Adrenal gland (tissue), 12 donors: Measurements from ENCODE around the gene SLC25A31. TPM values are rescaled to one million over a fixed set of nuclear protein-coding genes. Genes with fewer than 3 reads are reported as not detected.

Source experiments
- DNase-seq, 7 donors: peaks; one replicate each; pipeline ENCODE4 v3.0.0-alpha.2; 2019 to 2020
- H3K27ac ChIP-seq, 5 donors: fragments of 200-600 bp; sonication (generic) in 4 of 5; 1 replicate in 3 of 5; 2 replicates in 2 of 5; pipeline versions ENCODE4 v1.5.1 to v1.8.0; 2016 to 2020; ENCODE audit warnings: mild to moderate bottlenecking in 1 of 5
- H3K27me3 ChIP-seq: fragments of 200-600 bp; 2 replicates; pipeline ENCODE4 v1.8.0; 2021
- H3K36me3 ChIP-seq, 2 donors: fragments of 200-600 bp; replicated peaks in 1 of 2; 1 replicate in 1 of 2; 2 replicates in 1 of 2; pipeline versions ENCODE4 v1.5.1 to v1.8.0; 2018 to 2022
- H3K4me1 ChIP-seq, 2 donors: fragments of 200-600 bp; replicated peaks in 1 of 2; 1 replicate in 1 of 2; 2 replicates in 1 of 2; pipeline versions ENCODE4 v1.5.1 to v1.8.0; 2018 to 2021
- H3K4me3 ChIP-seq, 4 donors: fragments of 200-600 bp; sonication (generic) in 3 of 4; one replicate each; pipeline ENCODE4 v1.5.1; 2016 to 2018
- H3K9me3 ChIP-seq, 3 donors: fragments of 200-600 bp; sonication (generic) in 1 of 3; replicated peaks in 1 of 3; 1 replicate in 2 of 3; 2 replicates in 1 of 3; pipeline versions ENCODE4 v1.5.1 to v1.8.0; 2016 to 2021
- CTCF ChIP-seq, 6 experiments: fragments of 450-650 bp in 4 of 6; fragments of 200-600 bp in 2 of 6; sonication (generic) in 1 of 6; IDR thresholded peaks; 1 replicate in 5 of 6; 2 replicates in 1 of 6; pipeline versions ENCODE4 v1.5.1 to v1.8.0; 2016 to 2021; ENCODE audit warnings: antibody characterized with exemption in 6 of 6, mild to moderate bottlenecking in 2 of 6, moderate library complexity in 1 of 6
- POLR2A ChIP-seq, 2 donors: fragments of 450-650 bp; IDR thresholded peaks; one replicate each; pipeline ENCODE4 v1.6.1; 2017; ENCODE audit warnings: antibody characterized with exemption in 2 of 2, mild to moderate bottlenecking in 2 of 2, moderate library complexity in 1 of 2
- WGBS, 4 donors: extraction: QIAGEN DNeasy Blood & Tissue Kit in 2 of 4; methylation state at CpG; one replicate each; pipeline versions ENCODE4 v1.1.5 to v1.1.7; 2013 to 2017; 5-methylcytosine and 5-hydroxymethylcytosine counted together
- intact Hi-C, 2 donors: fragments of 100-400 bp; cut with DNase I; formaldehyde crosslinking; loops; one replicate each; pipeline versions ENCODE4 v1.14.1 to v1.15.0; 2022 to 2023
- polyA plus RNA-seq, 3 donors: library from polyadenylated mRNA; stranded (reverse); fragments of 200-250 nt in 2 of 3; fragments of 350-450 nt in 1 of 3; fragmentation: Illumina TruSeq in 1 of 3; extraction: RNeasy Lipid Tissue Mini Kit (QIAGEN cat#74804) in 1 of 3; gene quantifications; one replicate each; pipeline ENCODE4 v1.2.3, GENCODE V29; 2013 to 2014
- total RNA-seq, 9 donors: library from RNA; depleted of rRNA in 4 of 9; stranded (reverse); fragments of >200 nt in 4 of 9; fragments of 120-200 nt in 1 of 9; fragmentation: NEBNext Ultra II Directional in 1 of 9; extraction: Animal tissue kit (Norgen Biotek cat#: 25700) in 1 of 9; gene quantifications; one replicate each; pipeline versions ENCODE4 v1.1.0 to v1.2.4, GENCODE V29; 2013 to 2023
- donor health status: healthy with polysubstance abuse.
- donor health status: Bipolar disorder and iron deficiency.
- donor health status: DM: yes; HTN: yes; CAD: no.
- donor health status: DM: no; HTN: no; CAD: no.
- donor health status: DM: no; HTN: no; CAD: no.
- donor health status: DM: yes; HTN: yes; CAD: no.

The SLC25A31 gene
- total and polyA plus RNA-seq, 12 donors = not detected

GRCh38 chr4:127759893-127760292 lies 29.7 kb downstream of the SLC25A31 start:
- intact Hi-C loops = no loop called here
- TF ChIP-seq CTCF (IDR thresholded peaks at IDR 0.05) (no peak), POLR2A (IDR thresholded peaks at IDR 0.05) (no peak)
- Histone ChIP-seq H3K27ac (no peak overlapping the region), H3K36me3 (no peaks in the 10 kb centered on the region), H3K9me3 (no peaks in the 10 kb centered on the region), H3K27me3 (no peaks in the 10 kb centered on the region), H3K4me3 (no peak overlapping the region), H3K4me1 (no peaks in the 10 kb centered on the region)
- no peak for DNase-seq
- WGBS, 4 donors = 75 to 80% (median 77%) methylated on average over 3 of the region's 3 CpGs

DNA sequence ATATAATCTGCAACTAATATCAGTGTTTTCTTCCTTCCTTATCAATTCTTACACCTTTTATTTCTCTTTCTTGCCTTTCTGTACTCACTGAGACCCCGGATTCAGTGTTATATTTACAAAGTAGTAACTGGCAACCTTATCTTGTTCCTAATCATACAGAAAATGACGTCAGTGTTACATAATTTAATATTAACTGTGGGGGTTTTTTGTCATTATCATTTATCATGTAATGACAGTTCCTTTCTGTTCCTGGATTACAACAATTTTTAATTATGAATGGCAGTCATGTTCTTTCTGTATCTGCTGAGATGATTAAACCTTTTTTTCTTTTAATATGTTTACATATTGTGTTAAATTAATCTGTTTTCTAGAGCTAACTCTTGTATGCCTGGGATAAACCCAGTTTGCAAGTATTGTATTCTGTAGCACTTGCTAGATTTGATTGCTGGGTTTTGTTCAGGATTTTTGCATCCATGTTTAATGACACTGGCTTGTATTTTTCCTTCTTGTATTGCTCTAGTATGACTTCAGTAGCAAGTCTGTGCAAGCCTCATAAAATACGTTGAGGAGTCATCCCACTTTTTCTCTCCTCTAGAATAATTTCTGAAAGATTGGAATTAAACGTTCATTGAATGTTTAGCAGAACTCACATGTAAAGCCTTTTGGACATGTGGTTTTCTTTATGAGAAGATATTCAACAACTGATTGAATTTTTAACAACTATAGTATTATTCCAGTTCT lies 41.5 kb downstream of the SLC25A31 start:
- H3K27ac ChIP-seq = no peak overlapping the region
- H3K4me1 ChIP-seq = no peaks in the 10 kb centered on the region
- H3K27me3 ChIP-seq = no peaks in the 10 kb centered on the region
- no peaks in the 10 kb centered on the region for H3K36me3 ChIP-seq
- whole genome bisulfite sequencing, 4 donors = 56 to 65% (median 58%) methylated on average over 4 of the region's 4 CpGs
- H3K4me3 ChIP-seq = no peak overlapping the region
- H3K9me3 ChIP-seq = no peaks in the 10 kb centered on the region
- intact Hi-C loops = no loop called here
- TF ChIP-seq CTCF (IDR thresholded peaks at IDR 0.05) (no peak), POLR2A (IDR thresholded peaks at IDR 0.05) (no peak)
- DNase-seq = no peak

GRCh38 chr4:127772769-127773671 lies 42.8 kb downstream of the SLC25A31 start:
- intact Hi-C loops = no loop called here

More at GRCh38 chr4:127772769-127773671, 42.8 kb downstream of the SLC25A31 start:
- Histone ChIP-seq H3K4me3 (no peak overlapping the region), H3K36me3 (no peaks in the 10 kb centered on the region), H3K4me1 (no peaks in the 10 kb centered on the region), H3K27me3 (no peaks in the 10 kb centered on the region), H3K9me3 (no peaks in the 10 kb centered on the region), H3K27ac (no peak overlapping the region)
- 84 to 89% (median 86%) methylated on average over 10 of the region's 10 CpGs for WGBS, 4 donors
- TF ChIP-seq CTCF (IDR thresholded peaks at IDR 0.05) (no peak), POLR2A (IDR thresholded peaks at IDR 0.05) (no peak)
- no peak for DNase-seq
